Cortex of kidney (tissue), 1 donor: ENCODE measurements around the gene DVL1.

Experiments
- DNase-seq: peaks from one replicate; lab custom pipeline; 2025; lab: John Stamatoyannopoulos, UW

The DVL1 gene

DNA sequence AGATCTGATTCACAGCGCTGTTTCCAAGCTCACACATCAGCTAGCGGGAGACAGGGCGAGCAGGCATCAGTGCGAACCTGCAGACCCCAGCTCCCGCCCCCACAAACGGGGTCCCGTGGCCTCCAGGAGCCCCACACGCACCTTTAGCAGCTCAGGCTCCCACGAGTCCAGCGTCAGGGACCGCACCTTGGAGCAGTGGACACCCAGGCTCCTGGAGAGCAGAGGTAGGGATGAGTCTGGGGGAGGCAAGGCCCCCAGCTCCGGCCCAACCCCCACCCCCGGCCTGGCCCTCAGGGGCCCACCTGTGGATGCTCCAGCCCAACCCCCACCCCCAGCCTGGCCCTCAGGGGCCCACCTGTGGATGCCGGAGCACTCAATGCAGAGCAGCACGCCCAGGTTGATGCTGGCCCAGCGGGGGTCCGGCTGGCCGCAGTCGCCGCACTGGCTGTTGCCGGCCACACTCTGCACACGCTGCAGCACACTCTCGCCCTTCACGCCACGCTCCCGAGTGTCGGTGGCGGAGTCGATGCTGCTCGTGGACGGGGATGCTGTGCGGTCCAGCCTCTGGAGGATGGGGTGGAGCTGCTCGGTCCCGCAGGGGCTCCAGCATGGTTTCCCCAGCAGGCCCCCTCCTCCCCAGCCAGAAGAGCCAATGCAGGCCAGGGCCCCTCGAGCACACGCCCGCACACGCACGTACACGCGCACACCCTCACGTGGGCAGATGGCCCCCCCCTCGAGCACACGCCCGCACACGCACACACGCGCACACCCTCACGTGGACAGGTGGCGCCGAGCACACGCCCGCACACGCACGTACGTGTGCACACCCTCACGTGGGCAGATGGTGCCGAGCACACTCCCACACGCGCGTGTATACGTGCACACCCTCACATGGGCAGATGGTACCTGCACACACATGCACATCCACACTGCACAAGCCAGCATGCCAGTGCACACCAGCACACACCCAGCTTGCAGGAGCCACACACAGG is 52.9 kb downstream of the DVL1 start:
- DNase-seq: no peak

GRCh38 chr1:1295154-1295923 is 53.9 kb downstream of the DVL1 start:
- DNase-seq: no peak

GRCh38 chr1:1294250-1294890 is 54.8 kb downstream of the DVL1 start:
- DNase-seq: no peak

- DNase-seq: no peak
Observed at GRCh38 chr1:1293263-1294249, 55.7 kb downstream of the DVL1 start.

DNA sequence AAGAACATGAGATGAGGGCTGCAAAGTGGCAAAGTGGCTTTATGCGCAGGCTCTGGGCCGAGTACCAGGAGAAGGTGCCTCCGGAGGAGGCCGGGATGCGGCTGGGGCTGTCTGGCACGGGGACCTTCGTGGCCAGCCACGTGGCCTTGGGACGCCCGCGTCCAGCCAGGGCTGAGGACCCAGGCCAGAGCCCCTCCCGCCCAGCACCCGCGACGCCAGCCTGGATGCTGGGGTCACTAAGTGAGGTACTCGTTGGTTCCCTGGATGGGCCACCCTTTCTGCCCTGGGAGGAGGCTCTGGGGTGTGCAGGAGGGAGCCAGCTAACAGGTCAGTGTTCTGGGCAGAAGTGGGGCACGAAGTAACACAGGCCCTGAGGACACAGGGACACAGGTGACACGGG is 56.4 kb downstream of the DVL1 start:
- no peak for DNase-seq

- DNase-seq: no peak
Observed at GRCh38 chr1:1292442-1292779, 56.8 kb downstream of the DVL1 start.

DNA sequence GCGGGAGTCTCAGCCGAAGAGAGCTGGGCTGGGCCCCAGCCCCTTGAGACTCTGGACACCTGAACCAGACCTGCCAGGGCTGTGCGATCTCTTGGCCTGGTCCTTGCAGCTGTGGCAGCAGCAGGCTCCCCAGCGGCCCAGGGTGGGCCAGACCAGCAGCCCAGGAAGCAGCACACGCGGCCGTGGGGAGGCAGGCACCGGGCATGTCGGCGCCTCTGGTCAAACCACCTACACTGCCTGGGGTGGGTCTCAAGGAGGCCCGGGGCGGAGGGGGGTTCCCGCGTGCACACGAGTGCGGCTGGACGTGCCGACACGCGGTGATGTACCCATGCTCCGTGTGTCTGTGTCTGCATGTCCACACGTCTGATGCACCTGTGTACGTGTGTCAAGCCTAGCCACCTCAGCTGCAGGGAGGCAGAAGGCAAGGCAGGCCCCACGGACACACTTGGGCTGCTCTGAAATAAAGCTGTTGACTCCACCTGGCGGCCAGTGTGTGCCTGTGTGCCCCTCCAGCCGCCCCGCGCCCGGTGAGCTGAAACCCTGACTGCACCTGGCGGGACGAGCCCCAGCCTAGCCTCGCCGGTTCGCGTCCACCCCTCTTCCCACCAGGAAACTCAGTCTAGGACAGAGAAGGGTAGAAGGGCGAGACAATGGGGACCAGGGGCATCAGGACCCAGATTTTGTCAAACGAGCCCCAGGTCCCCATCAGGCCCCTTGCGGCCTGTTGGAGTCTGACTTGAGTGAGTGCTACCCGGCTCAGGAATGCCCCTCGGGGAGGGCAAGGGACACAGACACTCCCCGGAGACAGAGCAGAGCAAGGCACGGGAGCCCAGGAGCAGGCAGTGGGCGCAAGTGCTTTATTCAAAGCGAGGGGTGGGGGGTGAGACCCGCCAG is 57.4 kb downstream of the DVL1 start:
- DNase-seq: no peak

DNA sequence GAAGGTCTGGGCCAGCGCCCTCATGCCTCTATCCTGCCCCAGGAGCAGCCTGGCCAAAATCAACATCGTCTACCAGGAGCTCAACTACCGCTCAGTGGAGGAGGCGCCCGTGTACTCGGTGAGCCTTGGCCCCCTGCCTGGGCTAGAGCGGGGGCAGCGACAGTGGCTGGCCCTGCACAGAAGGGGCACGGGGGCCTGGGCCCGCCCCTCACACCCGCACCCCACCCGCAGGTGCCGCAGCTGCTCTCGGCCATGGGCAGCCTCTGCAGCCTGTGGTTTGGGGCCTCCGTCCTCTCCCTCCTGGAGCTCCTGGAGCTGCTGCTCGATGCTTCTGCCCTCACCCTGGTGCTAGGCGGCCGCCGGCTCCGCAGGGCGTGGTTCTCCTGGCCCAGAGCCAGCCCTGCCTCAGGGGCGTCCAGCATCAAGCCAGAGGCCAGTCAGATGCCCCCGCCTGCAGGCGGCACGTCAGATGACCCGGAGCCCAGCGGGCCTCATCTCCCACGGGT is 58.1 kb downstream of the DVL1 start:
- no peak for DNase-seq

GRCh38 chr1:1290238-1290731 is 58.9 kb downstream of the DVL1 start:
- no peak for DNase-seq

DNA sequence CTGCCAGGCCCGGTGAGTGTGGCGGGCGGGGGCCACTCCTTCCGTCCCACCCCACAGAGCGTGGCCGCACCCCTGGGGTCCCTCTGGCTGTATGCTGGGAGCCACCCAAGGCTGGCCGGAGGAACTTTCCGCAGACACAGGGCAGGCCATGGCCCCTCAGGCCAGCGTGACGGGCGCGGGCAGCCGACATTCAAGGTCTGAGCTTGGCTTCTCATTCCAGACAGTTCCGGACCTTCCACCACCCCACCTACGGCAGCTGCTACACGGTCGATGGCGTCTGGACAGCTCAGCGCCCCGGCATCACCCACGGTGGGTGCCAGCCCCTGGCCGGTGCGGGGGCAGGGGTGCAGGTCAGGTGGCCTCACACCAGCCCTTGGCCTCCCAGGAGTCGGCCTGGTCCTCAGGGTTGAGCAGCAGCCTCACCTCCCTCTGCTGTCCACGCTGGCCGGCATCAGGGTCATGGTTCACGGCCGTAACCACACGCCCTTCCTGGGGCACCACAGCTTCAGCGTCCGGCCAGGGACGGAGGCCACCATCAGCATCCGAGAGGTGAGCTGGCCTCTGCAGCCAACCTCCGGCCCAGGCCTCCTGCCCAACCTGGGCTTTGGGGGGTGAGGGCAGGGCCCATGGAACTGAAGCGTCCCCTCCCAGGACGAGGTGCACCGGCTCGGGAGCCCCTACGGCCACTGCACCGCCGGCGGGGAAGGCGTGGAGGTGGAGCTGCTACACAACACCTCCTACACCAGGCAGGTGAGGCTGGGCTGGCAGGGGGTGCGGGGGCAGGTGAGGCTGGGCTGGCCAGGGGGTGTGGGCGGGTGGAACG is 61.7 kb downstream of the DVL1 start:
- DNase-seq: no peak

DNA sequence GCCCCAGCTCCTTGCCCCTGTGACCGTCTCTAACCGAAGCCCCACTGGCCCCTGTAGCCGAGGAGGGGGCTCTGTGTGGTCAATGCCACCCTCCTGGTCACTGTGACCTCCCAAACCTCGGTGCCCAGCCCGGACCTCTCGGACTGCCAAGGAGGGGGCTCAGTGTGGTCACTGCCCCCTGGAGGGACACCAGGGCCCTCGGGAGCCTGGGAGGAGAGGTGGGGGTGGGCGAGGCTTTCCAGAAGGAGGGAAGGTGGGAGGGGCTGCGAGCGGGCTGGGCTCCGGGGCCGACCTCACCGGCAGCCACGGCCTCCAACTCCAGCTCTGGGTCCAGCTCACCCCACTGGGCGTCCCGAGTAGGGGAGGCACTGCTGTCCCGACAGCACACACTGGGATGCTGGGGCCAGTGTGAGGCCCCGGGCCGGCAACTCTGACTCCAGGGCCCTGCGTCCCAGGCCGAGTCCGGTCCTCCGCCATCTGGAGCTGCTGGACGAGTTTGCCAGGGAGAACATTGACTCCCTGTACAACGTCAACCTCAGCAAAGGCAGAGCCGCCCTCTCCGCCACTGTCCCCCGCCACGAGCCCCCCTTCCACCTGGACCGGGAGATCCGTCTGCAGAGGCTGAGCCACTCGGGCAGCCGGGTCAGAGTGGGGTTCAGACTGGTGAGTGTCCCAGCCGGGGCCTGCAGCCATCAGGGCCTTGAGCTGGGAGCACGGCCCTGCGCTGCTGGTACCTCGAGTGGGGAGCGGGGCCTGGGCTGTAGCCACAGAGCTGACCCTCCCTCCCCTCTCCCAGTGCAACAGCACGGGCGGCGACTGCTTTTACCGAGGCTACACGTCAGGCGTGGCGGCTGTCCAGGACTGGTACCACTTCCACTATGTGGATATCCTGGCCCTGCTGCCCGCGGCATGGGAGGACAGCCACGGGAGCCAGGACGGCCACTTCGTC is 62.6 kb downstream of the DVL1 start:
- DNase-seq: no peak

DNA sequence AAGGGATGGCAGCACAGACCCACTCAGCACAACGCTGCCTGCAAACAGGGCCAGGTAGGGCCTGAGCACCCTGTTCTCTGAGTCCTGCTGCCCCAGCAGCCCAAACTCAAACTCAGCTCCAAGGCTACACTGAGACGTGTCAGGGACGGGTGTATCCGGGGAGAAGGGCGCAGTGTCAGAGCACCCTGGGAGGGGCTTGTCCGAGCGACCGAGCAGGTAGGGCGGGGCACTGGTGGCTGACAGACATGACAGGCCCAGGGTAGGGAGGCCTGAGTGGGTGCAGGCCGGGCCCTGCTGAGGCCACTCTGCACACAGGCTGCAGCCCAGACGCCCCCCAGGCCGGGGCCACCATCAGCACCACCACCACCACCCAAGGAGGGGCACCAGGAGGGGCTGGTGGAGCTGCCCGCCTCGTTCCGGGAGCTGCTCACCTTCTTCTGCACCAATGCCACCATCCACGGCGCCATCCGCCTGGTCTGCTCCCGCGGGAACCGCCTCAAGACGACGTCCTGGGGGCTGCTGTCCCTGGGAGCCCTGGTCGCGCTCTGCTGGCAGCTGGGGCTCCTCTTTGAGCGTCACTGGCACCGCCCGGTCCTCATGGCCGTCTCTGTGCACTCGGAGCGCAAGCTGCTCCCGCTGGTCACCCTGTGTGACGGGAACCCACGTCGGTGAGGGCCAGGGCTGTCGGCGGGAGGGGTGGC is 63.5 kb downstream of the DVL1 start:
- DNase-seq: no peak
